Measurements from ENCODE around the gene PDSS2. TPM values are rescaled to one million over a fixed set of nuclear protein-coding genes. Genes with fewer than 3 reads are reported as not detected.

The PDSS2 gene
- total RNA-seq, 1 donor from 2014 or later: 18.7 TPM

GRCh38 chr6:107230448-107230847 is 228.9 kb downstream of the PDSS2 start:
- H3K27ac ChIP-seq: no peak overlapping the region
- no peak overlapping the region for H3K4me3 ChIP-seq
- no peaks in the 10 kb centered on the region for H3K9me3 ChIP-seq
- intact Hi-C loops (cut with DNase I): no loop called here
- no peak for DNase-seq (ENCODE audit: extremely low spot score in 2 of 2)
- TF ChIP-seq POLR2A (IDR thresholded peaks at IDR 0.05) (no peak), CTCF (IDR thresholded peaks at IDR 0.05) (no peak), POLR2AphosphoS5 (IDR thresholded peaks at IDR 0.05; ENCODE audit: insufficient read depth in 1 of 2, low read depth in 1 of 2) (no peak)
- H3K36me3 ChIP-seq: no peaks in the 10 kb centered on the region
- H3K27me3 ChIP-seq: no peaks in the 10 kb centered on the region
- peaks cover 6% of the 10 kb centered on the region for H3K4me1 ChIP-seq

- no peak overlapping the region for H3K27ac ChIP-seq
- no peak overlapping the region for H3K4me3 ChIP-seq
- no peak for DNase-seq (ENCODE audit: extremely low spot score in 2 of 2)
- no peak for TF ChIP-seq POLR2A (IDR thresholded peaks at IDR 0.05)
- no peak for TF ChIP-seq CTCF (IDR thresholded peaks at IDR 0.05)
- no peaks in the 10 kb centered on the region for H3K27me3 ChIP-seq
- H3K36me3 ChIP-seq: no peaks in the 10 kb centered on the region
- H3K9me3 ChIP-seq: no peaks in the 10 kb centered on the region
- intact Hi-C loops (cut with DNase I): no loop called here
- H3K4me1 ChIP-seq: peaks cover 2% of the 10 kb centered on the region
These were observed 229.3 kb downstream of the PDSS2 start for GRCh38 chr6:107230024-107230423.

- no peaks in the 10 kb centered on the region for H3K4me1 ChIP-seq
- no peaks in the 10 kb centered on the region for H3K9me3 ChIP-seq
- TF ChIP-seq POLR2AphosphoS5 (IDR thresholded peaks at IDR 0.05; ENCODE audit: insufficient read depth in 1 of 2, low read depth in 1 of 2) (no peak), POLR2A (IDR thresholded peaks at IDR 0.05) (no peak), CTCF (IDR thresholded peaks at IDR 0.05) (no peak)
- H3K36me3 ChIP-seq: no peaks in the 10 kb centered on the region
- no peaks in the 10 kb centered on the region for H3K27me3 ChIP-seq
- intact Hi-C loops (cut with DNase I): no loop called here
- no peak overlapping the region for H3K4me3 ChIP-seq
- DNase-seq (ENCODE audit: extremely low spot score in 2 of 2): no peak
- H3K27ac ChIP-seq: no peak overlapping the region
These were observed 230.6 kb downstream of the PDSS2 start for GRCh38 chr6:107228754-107229153.

GRCh38 chr6:107221519-107221918 is 237.8 kb downstream of the PDSS2 start:
- no peaks in the 10 kb centered on the region for H3K4me1 ChIP-seq
- no peak overlapping the region for H3K27ac ChIP-seq
- H3K9me3 ChIP-seq: no peaks in the 10 kb centered on the region
- TF ChIP-seq POLR2AphosphoS5 (IDR thresholded peaks at IDR 0.05; ENCODE audit: insufficient read depth in 1 of 2, low read depth in 1 of 2) (no peak), POLR2A (IDR thresholded peaks at IDR 0.05) (no peak), CTCF (IDR thresholded peaks at IDR 0.05) (no peak)
- no peaks in the 10 kb centered on the region for H3K27me3 ChIP-seq
- no peaks in the 10 kb centered on the region for H3K36me3 ChIP-seq
- no peak for DNase-seq (ENCODE audit: extremely low spot score in 2 of 2)
- H3K4me3 ChIP-seq: no peak overlapping the region
- intact Hi-C loops (cut with DNase I): no loop called here

- no peak for TF ChIP-seq POLR2A (IDR thresholded peaks at IDR 0.05)
- no peak for TF ChIP-seq CTCF (IDR thresholded peaks at IDR 0.05)
- TF ChIP-seq POLR2AphosphoS5 (IDR thresholded peaks at IDR 0.05; ENCODE audit: insufficient read depth in 1 of 2, low read depth in 1 of 2): no peak
- H3K9me3 ChIP-seq: no peaks in the 10 kb centered on the region
- no peaks in the 10 kb centered on the region for H3K27me3 ChIP-seq
- DNase-seq (ENCODE audit: extremely low spot score in 2 of 2): no peak
- H3K36me3 ChIP-seq: no peaks in the 10 kb centered on the region
- intact Hi-C loops (cut with DNase I): no loop called here
- no peaks in the 10 kb centered on the region for H3K4me1 ChIP-seq
- H3K27ac ChIP-seq: no peak overlapping the region
- H3K4me3 ChIP-seq: no peak overlapping the region
These were observed 239.5 kb downstream of the PDSS2 start for GRCh38 chr6:107219851-107220250.
